ENCODE measurements around the gene G6PC3.
A peak's percentile ranks its signal among the peaks of the same experiment; 100 is the strongest.
"Not testable (repeated sequence)": the region's sequence is repeated elsewhere in the genome, so short reads cannot be mapped to it uniquely, and the experiment has no call there.

The G6PC3 gene

GRCh38 chr17:44097110-44097958 is 26.8 kb downstream of the G6PC3 start:
- no peak for DNase-seq
- TF ChIP-seq POLR2A (IDR thresholded peaks at IDR 0.05; ENCODE audit: low read length) (no peak), GATA1 (IDR thresholded peaks at IDR 0.05; ENCODE audit: low read depth, low read length) (no peak)

DNA sequence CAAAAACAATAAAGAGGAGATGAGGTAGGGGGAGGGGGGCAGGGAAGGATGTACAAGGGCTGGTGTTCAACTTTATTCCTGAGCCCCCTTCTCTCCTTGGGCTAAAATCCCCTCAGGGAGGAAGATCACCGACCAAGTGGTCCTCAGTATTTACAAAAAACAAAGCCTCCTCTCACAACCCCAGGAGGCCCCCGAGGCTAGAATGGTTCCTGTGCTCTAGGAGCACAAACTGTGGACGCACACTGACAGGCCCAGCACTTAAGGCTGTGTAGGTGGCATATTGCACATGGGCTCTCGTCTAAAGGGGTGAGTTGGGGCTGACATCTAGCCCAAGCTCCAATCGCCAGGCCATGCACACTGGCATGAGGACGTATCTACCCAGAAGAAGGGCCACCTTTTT is 31.3 kb downstream of the G6PC3 start:
- DNase-seq: not testable (repeated sequence)

- no peak for TF ChIP-seq POLR2A (IDR thresholded peaks at IDR 0.05; ENCODE audit: low read length)
- TF ChIP-seq GATA1 (IDR thresholded peaks at IDR 0.05; ENCODE audit: low read depth, low read length): no peak
- DNase-seq: no peak
These were observed 32.5 kb downstream of the G6PC3 start for GRCh38 chr17:44102849-44103622.

- no peak for DNase-seq
- TF ChIP-seq GATA1 (IDR thresholded peaks at IDR 0.05; ENCODE audit: low read depth, low read length): no peak
- TF ChIP-seq POLR2A (IDR thresholded peaks at IDR 0.05; ENCODE audit: low read length): no peak
These were observed 34.9 kb downstream of the G6PC3 start for GRCh38 chr17:44105483-44105882.

DNA sequence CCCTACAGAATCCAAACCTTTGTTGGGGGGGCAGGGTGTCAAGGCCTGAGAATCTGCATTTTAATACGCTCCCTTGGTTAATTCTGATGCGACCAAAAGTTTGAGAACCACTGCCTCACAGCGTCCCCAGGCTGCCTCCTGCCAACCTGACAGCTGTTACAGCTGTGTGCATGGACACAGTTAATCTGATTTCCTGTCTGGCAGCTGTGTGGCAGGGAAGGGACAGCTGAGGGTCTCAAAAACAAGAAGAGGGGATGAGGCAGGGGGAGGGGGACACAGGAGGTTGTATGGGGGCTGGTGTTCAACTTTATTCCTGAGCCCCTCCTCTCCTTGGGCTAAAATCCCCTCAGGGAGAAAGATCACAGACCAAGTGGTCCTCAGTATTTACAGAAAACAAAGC is 35.4 kb downstream of the G6PC3 start:
- no peak for DNase-seq
- TF ChIP-seq POLR2A (IDR thresholded peaks at IDR 0.05; ENCODE audit: low read length) (no peak), GATA1 (IDR thresholded peaks at IDR 0.05; ENCODE audit: low read depth, low read length) (no peak)

- no peak for TF ChIP-seq POLR2A (IDR thresholded peaks at IDR 0.05; ENCODE audit: low read length)
- TF ChIP-seq GATA1 (IDR thresholded peaks at IDR 0.05; ENCODE audit: low read depth, low read length): no peak
- no peak for DNase-seq
These were observed 36.3 kb downstream of the G6PC3 start for GRCh38 chr17:44106801-44107200.

GRCh38 chr17:44108440-44109311 is 38.1 kb downstream of the G6PC3 start:
- TF ChIP-seq GATA1 (IDR thresholded peaks at IDR 0.05; ENCODE audit: low read depth, low read length) (no peak), POLR2A (IDR thresholded peaks at IDR 0.05; ENCODE audit: low read length) (no peak)
- DNase-seq: peak in 1 of 2 experiments; percentile 24

GRCh38 chr17:44109312-44109630 is 38.7 kb downstream of the G6PC3 start:
- no peak for TF ChIP-seq GATA1 (IDR thresholded peaks at IDR 0.05; ENCODE audit: low read depth, low read length)
- no peak for TF ChIP-seq POLR2A (IDR thresholded peaks at IDR 0.05; ENCODE audit: low read length)
- DNase-seq: no peak

DNA sequence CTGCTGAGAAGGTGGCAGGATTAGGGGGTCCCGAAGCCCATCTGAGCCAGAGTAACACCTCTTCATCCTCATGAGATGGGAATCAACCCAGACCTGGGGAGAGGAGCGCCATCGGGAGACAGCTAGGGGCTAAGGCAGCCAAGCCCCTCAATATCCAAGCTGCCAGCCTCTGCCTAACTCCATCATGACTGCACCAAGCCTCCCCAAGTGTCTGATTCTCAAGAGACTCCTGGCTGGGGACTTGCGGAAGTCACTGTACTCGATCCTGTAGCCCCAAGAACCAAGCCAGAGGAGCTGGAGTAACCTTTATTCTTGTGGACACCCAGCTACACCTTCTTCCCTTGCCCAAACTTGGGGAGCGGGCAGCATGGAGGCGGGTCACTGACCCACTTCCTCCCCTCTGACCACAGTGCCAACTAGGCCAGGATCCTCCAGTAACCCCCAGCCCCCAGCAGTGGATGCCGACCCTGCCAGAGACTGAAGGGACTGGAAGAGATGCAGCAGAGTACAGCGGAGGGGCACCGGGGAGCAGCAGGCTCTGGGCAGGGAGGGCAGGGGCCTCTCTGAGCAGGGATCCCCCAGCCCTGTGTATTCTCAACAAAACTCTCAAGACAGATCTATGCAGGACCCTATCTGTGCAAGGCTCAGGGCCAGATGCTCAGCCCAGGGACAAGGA is 39.6 kb downstream of the G6PC3 start:
- TF ChIP-seq GATA1 (IDR thresholded peaks at IDR 0.05; ENCODE audit: low read depth, low read length) (no peak), POLR2A (IDR thresholded peaks at IDR 0.05; ENCODE audit: low read length) (no peak)

DNA sequence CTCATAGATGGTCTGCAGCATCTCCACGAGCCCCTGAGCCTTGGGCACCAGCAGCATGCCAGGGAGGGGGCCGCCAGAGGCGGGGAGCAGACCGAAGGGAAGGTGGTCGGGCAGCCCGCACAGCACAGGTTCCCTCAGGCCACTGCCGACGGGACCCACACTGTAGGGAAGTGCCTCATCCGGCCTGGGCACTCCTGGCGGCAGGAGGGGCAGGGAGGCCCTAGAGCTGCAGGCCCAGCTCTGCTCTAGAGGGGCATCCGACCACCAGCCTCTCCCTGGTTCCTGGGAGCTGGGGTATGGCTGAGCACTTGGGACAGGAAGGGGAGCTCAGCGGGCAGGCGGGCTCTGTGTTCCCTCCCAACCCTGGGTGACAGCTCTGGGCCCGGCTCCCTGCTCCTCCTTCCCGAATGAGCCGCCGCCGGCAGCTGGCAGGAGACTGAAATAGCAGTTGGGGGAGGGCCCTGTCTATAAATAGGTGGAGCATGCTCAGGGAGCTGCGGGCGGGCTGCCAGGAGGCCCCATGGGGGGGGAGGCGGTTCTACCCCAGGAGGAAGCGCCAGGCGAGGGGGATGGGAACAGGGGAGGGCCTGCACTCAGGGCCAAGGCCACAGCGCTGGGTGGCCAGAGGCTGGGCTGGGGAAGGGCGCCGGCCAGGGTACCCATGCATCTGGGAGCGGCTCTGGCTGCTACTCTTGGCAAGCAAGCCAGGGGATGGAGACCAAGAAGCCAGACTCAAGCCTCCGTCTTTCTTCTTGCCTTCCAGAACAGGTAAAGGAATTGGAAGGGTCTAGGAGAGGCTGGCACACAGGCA is 40.5 kb downstream of the G6PC3 start:
- DNase-seq: peak; percentile 88 to 92
- no peak for TF ChIP-seq POLR2A (IDR thresholded peaks at IDR 0.05; ENCODE audit: low read length)
- no peak for TF ChIP-seq GATA1 (IDR thresholded peaks at IDR 0.05; ENCODE audit: low read depth, low read length)

More for the DNA sequence above, 39.6 kb downstream of the G6PC3 start:
- DNase-seq: no peak

DNA sequence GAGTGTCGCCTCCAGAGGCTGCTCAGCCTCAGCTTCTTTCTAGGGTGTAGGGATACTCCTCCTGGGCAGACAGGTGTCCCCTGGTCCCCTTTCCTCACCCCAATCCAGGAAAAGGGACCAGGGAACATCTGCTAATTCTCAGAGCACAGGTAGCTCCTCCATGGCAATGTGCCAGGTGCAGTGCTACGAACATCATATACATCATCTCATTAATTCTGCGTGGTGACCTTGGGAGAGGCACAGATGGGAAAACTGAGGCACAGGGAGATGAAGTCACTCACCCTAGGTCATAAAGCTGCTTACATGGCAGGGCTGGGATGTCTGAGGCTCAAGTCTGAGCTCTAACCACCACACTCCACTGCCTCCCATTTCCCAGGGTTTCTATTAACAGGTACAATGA is 41.2 kb downstream of the G6PC3 start:
- DNase-seq: peak in 1 of 2 experiments; percentile 34
- TF ChIP-seq POLR2A (IDR thresholded peaks at IDR 0.05; ENCODE audit: low read length) (no peak), GATA1 (IDR thresholded peaks at IDR 0.05; ENCODE audit: low read depth, low read length) (no peak)
